Activated naive CD8-positive, alpha-beta T cell treated with anti-CD3 and anti-CD28 coated beads, Interleukin-2, amount 10 ng/mL, durations not matched to agents 7 days and 5 days (primary cell): ENCODE data around the gene TSHR. TPM values are rescaled to one million over a fixed set of nuclear protein-coding genes. Genes with fewer than 3 reads are reported as not detected.
A peak's percentile ranks its signal among the peaks of the same experiment; 100 is the strongest.
"Not testable (repeated sequence)": the region's sequence is repeated elsewhere in the genome, so short reads cannot be mapped to it uniquely, and the experiment has no call there.

Experiments
- ATAC-seq: fragments of 150-1000 bp; cut with Tn5 transposase; one replicate; pipeline ENCODE4 v1.10.0; 2021; ENCODE audit warnings: low read depth, moderate library complexity
- POLR2A ChIA-PET: fragments of 350-600 bp; sonication (Branson Sonifier 250); formaldehyde crosslinking; loops from one replicate; lab custom pipeline; 2021; ENCODE audit warnings: antibody characterized with exemption; lab: Charles Lee
- DNase-seq: peaks from one replicate; pipeline ENCODE4 v3.0.0; 2021
- H3K27ac Mint-ChIP-seq: one replicate; pipeline ENCODE4 v1.8.0; 2022; ENCODE audit warnings: mild to moderate bottlenecking, mixed read lengths
- H3K27me3 Mint-ChIP-seq: one replicate; pipeline ENCODE4 v1.8.0; 2022; ENCODE audit warnings: mild to moderate bottlenecking, moderate library complexity, mixed read lengths
- H3K36me3 Mint-ChIP-seq: one replicate; pipeline ENCODE4 v1.8.0; 2021; ENCODE audit warnings: mild to moderate bottlenecking, mixed read lengths
- H3K4me1 Mint-ChIP-seq: one replicate; pipeline ENCODE4 v1.8.0; 2021; ENCODE audit warnings: mixed read lengths
- H3K4me3 Mint-ChIP-seq: one replicate; pipeline ENCODE4 v1.8.0; 2022; ENCODE audit warnings: mild to moderate bottlenecking, moderate library complexity, mixed read lengths
- H3K9me3 Mint-ChIP-seq: one replicate; pipeline ENCODE4 v1.8.0; 2021; ENCODE audit warnings: mixed read lengths
- total RNA-seq, 2 experiments: library from RNA; stranded (reverse); gene quantifications; one replicate each; pipeline ENCODE4 v1.2.3, GENCODE V29; 2021

The TSHR gene
- total RNA-seq, 2 experiments from 2014 or later = 0.37 to 0.39 TPM

- H3K4me3 Mint-ChIP-seq, H3K27me3 Mint-ChIP-seq, POLR2A ChIA-PET: not testable (repeated sequence)
These were observed 63.7 kb downstream of the TSHR start for GRCh38 chr14:81019113-81019512.

GRCh38 chr14:81023095-81023710 is 67.8 kb downstream of the TSHR start:
- POLR2A ChIA-PET = no interaction called here
- Mint-ChIP-seq H3K4me1 (peaks cover 2% of the 10 kb centered on the region), H3K36me3 (no peaks in the 10 kb centered on the region), H3K4me3 (no peak overlapping the region), H3K9me3 (no peaks in the 10 kb centered on the region), H3K27me3 (peaks cover 9% of the 10 kb centered on the region), H3K27ac (no peak overlapping the region)
- ATAC-seq (no peak), DNase-seq (no peak)

More at GRCh38 chr14:81019113-81019512, 63.7 kb downstream of the TSHR start:
- not testable (repeated sequence) for H3K27ac Mint-ChIP-seq, H3K9me3 Mint-ChIP-seq, ATAC-seq, H3K36me3 Mint-ChIP-seq, DNase-seq, H3K4me1 Mint-ChIP-seq

GRCh38 chr14:81028461-81028860 is 73.0 kb downstream of the TSHR start:
- Mint-ChIP-seq H3K9me3 (no peaks in the 10 kb centered on the region), H3K27me3 (peaks cover 9% of the 10 kb centered on the region), H3K4me3 (no peak overlapping the region), H3K27ac (no peak overlapping the region), H3K4me1 (peaks cover 3% of the 10 kb centered on the region), H3K36me3 (no peaks in the 10 kb centered on the region)
- DNase-seq = no peak
- ATAC-seq = no peak
- POLR2A ChIA-PET = no interaction called here

DNA sequence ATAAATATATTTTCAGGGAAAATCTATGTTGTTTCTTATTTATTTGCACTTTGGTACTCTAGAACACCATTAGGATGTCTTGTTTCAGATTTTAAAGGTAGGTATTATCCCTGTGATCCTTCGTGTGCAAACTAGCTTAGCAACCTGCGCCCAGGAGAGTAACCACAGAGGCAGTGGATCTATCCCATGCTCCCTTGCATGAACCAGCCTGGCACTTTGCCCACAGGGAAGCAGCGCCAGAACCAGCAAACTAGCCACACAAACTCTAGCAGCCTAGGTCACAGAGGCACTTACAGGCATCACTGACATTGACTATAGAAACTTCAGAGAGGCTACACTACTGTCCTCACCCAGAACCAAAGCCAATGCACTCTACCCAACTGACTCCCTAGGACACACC is 76.1 kb downstream of the TSHR start:
- H3K4me1 Mint-ChIP-seq = peaks cover 1% of the 10 kb centered on the region
- peaks cover 9% of the 10 kb centered on the region for H3K27me3 Mint-ChIP-seq
- no peaks in the 10 kb centered on the region for H3K9me3 Mint-ChIP-seq
- H3K27ac Mint-ChIP-seq = no peak overlapping the region
- H3K36me3 Mint-ChIP-seq = no peaks in the 10 kb centered on the region
- POLR2A ChIA-PET = no interaction called here
- DNase-seq = no peak
- H3K4me3 Mint-ChIP-seq = no peak overlapping the region
- ATAC-seq = no peak

DNA sequence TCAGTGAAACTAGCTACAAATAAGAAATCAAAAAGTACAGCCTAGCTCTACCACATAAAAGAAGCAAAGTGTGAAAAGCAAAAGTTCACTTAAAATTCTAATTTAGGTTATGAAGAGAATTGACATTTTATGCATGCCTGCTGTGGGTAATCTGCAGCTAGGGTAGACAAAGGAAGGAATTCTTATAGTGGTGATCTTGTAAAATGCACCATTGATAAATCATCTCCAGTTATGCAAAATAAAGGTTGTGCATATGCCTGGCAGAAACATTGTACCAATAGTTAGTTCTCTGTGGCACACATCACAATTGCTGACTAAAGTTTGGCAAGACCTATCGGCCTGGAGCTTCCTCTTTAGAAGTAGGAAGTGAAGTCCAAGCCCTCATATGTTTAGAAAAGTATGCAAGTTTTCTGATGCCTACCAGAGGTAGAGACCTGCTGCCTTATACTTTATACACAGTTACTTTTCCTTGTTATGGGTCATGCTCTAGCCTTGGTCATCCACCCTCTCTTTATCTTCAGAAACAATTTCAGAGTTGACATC is 78.3 kb downstream of the TSHR start:
- Mint-ChIP-seq H3K4me3 (no peak overlapping the region), H3K27ac (no peak overlapping the region), H3K36me3 (peaks cover 1% of the 10 kb centered on the region), H3K9me3 (peaks cover 4% of the 10 kb centered on the region), H3K27me3 (no peaks in the 10 kb centered on the region), H3K4me1 (peaks cover 1% of the 10 kb centered on the region)
- no peak for ATAC-seq
- POLR2A ChIA-PET = no interaction called here
- DNase-seq = no peak

GRCh38 chr14:81042438-81042837 is 87.0 kb downstream of the TSHR start:
- H3K27ac Mint-ChIP-seq = no peak overlapping the region
- peaks cover 7% of the 10 kb centered on the region for H3K9me3 Mint-ChIP-seq
- POLR2A ChIA-PET = no interaction called here
- no peak overlapping the region for H3K4me3 Mint-ChIP-seq
- DNase-seq = no peak
- no peaks in the 10 kb centered on the region for H3K4me1 Mint-ChIP-seq
- peaks cover 7% of the 10 kb centered on the region for H3K27me3 Mint-ChIP-seq
- ATAC-seq = no peak
- H3K36me3 Mint-ChIP-seq = no peaks in the 10 kb centered on the region

DNA sequence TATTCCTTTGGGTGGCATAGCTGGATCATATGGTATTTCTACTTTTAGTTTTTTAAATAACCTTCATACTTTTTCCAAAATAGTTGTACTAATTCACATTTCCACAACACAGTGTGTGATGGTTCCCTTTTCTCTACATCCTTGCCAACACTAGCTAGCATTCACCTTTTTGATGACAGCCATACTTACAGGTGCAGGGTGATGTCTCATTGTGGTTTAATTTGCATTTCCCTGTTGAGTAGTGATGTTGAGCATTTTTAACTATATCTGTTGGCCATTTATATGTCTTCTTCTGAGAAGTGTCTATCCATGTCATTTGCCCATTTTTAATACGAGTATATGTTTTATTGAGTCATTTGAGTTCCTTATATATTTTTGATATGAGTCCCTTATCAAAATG is 96.1 kb downstream of the TSHR start:
- H3K27me3 Mint-ChIP-seq = peaks cover 2% of the 10 kb centered on the region
- H3K36me3 Mint-ChIP-seq = peaks cover 2% of the 10 kb centered on the region
- DNase-seq (no peak), ATAC-seq (no peak)
- no peak overlapping the region for H3K27ac Mint-ChIP-seq
- POLR2A ChIA-PET = no interaction called here
- H3K4me1 Mint-ChIP-seq = no peaks in the 10 kb centered on the region
- H3K9me3 Mint-ChIP-seq = peaks cover 11% of the 10 kb centered on the region
- H3K4me3 Mint-ChIP-seq = no peak overlapping the region

GRCh38 chr14:81054057-81054456 is 98.6 kb downstream of the TSHR start:
- ATAC-seq, DNase-seq, H3K4me1 Mint-ChIP-seq, H3K27me3 Mint-ChIP-seq, H3K27ac Mint-ChIP-seq, H3K4me3 Mint-ChIP-seq, POLR2A ChIA-PET, H3K36me3 Mint-ChIP-seq: not testable (repeated sequence)
- peaks cover 11% of the 10 kb centered on the region for H3K9me3 Mint-ChIP-seq

GRCh38 chr14:81055971-81056370 is 100.5 kb downstream of the TSHR start:
- Mint-ChIP-seq H3K4me3 (no peak overlapping the region), H3K9me3 (peaks cover 11% of the 10 kb centered on the region), H3K4me1 (no peaks in the 10 kb centered on the region), H3K27me3 (peaks cover 2% of the 10 kb centered on the region), H3K27ac (no peak overlapping the region), H3K36me3 (peaks cover 2% of the 10 kb centered on the region)
- POLR2A ChIA-PET = no interaction called here
- DNase-seq = no peak
- ATAC-seq = no peak

DNA sequence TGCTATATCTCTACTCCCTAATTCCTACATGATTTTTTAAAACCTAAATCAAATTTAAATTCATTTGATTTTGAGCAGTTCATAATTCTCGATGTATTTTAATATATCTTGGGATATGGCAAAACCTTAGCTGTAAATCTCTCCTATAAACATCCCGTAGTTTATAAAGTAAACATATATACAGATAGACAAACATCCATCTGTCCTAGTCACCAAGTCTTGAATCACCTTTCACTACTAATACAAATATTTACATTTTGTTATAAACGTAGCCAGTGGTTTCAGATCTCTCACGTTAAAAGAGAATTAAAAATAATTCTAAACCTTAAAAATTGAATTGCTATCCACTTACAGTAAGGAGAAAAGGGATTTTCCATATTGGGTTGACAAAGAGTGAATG is 107.0 kb downstream of the TSHR start:
- DNase-seq = no peak
- H3K36me3 Mint-ChIP-seq = no peaks in the 10 kb centered on the region
- peaks cover 2% of the 10 kb centered on the region for H3K27me3 Mint-ChIP-seq
- ATAC-seq = no peak
- no peak overlapping the region for H3K4me3 Mint-ChIP-seq
- no peaks in the 10 kb centered on the region for H3K9me3 Mint-ChIP-seq
- H3K4me1 Mint-ChIP-seq = no peaks in the 10 kb centered on the region
- H3K27ac Mint-ChIP-seq = no peak overlapping the region
- POLR2A ChIA-PET = no interaction called here

DNA sequence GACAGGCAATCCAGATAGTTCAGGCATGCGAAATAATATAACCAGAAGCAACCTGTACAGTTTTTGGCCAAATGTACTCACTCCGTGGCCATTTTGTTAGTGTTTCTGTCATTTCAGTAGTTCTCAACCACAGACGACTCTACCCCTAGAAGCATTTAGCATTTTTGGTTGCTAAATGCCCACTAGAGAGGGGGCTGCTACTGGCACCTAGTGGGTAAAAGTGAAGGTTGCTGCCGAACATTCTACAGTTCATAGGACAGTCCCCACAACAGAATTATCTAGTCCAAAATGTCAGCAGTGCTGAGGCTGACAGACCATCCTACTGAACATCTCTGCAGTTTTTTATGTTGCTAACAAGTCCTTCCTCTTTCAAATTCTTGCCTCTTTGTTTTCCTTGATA is 107.4 kb downstream of the TSHR start:
- DNase-seq (no peak), ATAC-seq (peak; percentile 50)
- no peaks in the 10 kb centered on the region for H3K4me1 Mint-ChIP-seq
- H3K36me3 Mint-ChIP-seq = no peaks in the 10 kb centered on the region
- peaks cover 2% of the 10 kb centered on the region for H3K27me3 Mint-ChIP-seq
- POLR2A ChIA-PET = no interaction called here
- no peaks in the 10 kb centered on the region for H3K9me3 Mint-ChIP-seq
- H3K4me3 Mint-ChIP-seq = no peak overlapping the region
- H3K27ac Mint-ChIP-seq = no peak overlapping the region

GRCh38 chr14:81066672-81067071 is 111.3 kb downstream of the TSHR start:
- Mint-ChIP-seq H3K4me3 (no peak overlapping the region), H3K9me3 (peaks cover 5% of the 10 kb centered on the region), H3K27me3 (peaks cover 2% of the 10 kb centered on the region), H3K4me1 (no peaks in the 10 kb centered on the region), H3K27ac (no peak overlapping the region), H3K36me3 (peaks cover 2% of the 10 kb centered on the region)
- DNase-seq = no peak
- ATAC-seq = no peak
- POLR2A ChIA-PET = no interaction called here

DNA sequence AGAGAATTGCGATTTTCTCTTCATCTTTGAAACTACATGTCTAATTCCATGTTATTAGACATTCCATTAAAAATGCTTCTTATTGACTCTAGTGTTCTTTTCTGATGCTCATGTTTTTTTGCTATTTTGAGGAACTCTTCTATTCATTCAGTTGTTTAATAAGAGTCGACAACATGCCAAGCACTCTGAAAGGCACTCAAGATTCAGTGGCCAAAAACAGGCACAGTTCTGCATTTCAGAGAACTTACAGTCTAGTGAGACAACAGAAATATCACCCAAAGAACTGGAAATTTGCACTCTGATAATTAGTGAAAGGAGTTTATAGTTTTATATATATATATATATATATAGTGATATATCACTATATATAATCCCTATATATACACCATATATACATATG is 111.7 kb downstream of the TSHR start:
- ATAC-seq = no peak
- Mint-ChIP-seq H3K4me1 (no peaks in the 10 kb centered on the region), H3K36me3 (peaks cover 2% of the 10 kb centered on the region), H3K4me3 (no peak overlapping the region), H3K27me3 (peaks cover 2% of the 10 kb centered on the region), H3K9me3 (peaks cover 5% of the 10 kb centered on the region), H3K27ac (no peak overlapping the region)
- DNase-seq = no peak
- POLR2A ChIA-PET = no interaction called here

DNA sequence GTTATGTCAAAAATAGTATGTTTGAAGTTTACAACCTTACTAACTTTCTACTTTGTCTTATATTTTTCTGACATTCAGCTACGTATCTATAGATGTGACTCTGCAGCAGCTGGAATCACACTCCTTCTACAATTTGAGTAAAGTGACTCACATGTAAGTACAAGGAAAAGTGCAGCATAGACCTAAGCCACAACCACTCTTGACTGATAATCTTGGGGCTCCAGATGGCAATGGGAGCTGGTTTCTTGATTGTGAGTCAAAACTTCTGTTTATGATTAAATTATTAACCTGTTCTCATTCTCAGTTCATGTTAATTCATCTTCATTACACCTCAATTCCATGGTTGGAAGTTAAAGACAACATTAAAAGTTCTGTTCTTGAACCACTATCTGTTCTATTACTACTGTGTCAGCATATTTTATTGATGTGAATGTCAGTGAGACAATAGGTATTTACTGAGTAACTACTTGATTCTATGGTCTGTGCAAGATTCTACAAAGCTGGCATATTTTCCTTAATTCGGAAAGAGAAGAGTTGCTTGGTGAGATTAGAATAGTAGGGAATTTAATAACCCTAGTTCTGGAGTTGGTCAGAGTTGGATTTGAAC is 112.9 kb downstream of the TSHR start:
- no peak overlapping the region for H3K4me3 Mint-ChIP-seq
- H3K4me1 Mint-ChIP-seq = no peaks in the 10 kb centered on the region
- no peak overlapping the region for H3K27ac Mint-ChIP-seq
- H3K27me3 Mint-ChIP-seq = no peaks in the 10 kb centered on the region
- H3K9me3 Mint-ChIP-seq = peaks cover 5% of the 10 kb centered on the region
- POLR2A ChIA-PET = no interaction called here
- H3K36me3 Mint-ChIP-seq = peaks cover 2% of the 10 kb centered on the region
- ATAC-seq = no peak
- no peak for DNase-seq
